Effector CD4-positive, alpha-beta T cell (primary cell): ENCODE measurements around the gene RTN4R.
"Not testable (repeated sequence)": the region's sequence is repeated elsewhere in the genome, so short reads cannot be mapped to it uniquely, and the experiment has no call there.

Source experiments
- DNase-seq: peaks from one replicate; pipeline ENCODE4 v3.0.0-alpha.2; 2020

Gene RTN4R

GRCh38 chr22:20305894-20306645 lies 38.0 kb upstream of the RTN4R start:
- DNase-seq = no peak

- not testable (repeated sequence) for DNase-seq
Observed at GRCh38 chr22:20305230-20305893, 37.2 kb upstream of the RTN4R start.

- DNase-seq = no peak
Observed at GRCh38 chr22:20304646-20305045, 36.5 kb upstream of the RTN4R start.

GRCh38 chr22:20303229-20303534 lies 35.1 kb upstream of the RTN4R start:
- not testable (repeated sequence) for DNase-seq

- DNase-seq = no peak
Observed at GRCh38 chr22:20302438-20303228, 34.5 kb upstream of the RTN4R start.

GRCh38 chr22:20299746-20300136 lies 31.6 kb upstream of the RTN4R start:
- DNase-seq = no peak

- peak; percentile 82 for DNase-seq
Observed at GRCh38 chr22:20298803-20299745, 31.0 kb upstream of the RTN4R start.

- DNase-seq = no peak
Observed at GRCh38 chr22:20298110-20298802, 30.1 kb upstream of the RTN4R start.

- DNase-seq = no peak
Observed at GRCh38 chr22:20297414-20298109, 29.4 kb upstream of the RTN4R start.

- DNase-seq = no peak
Observed at GRCh38 chr22:20296598-20296997, 28.5 kb upstream of the RTN4R start.

GRCh38 chr22:20295262-20296064 lies 27.3 kb upstream of the RTN4R start:
- no peak for DNase-seq

- DNase-seq = no peak
Observed at GRCh38 chr22:20292673-20293232, 24.6 kb upstream of the RTN4R start.

GRCh38 chr22:20292108-20292507 lies 24.0 kb upstream of the RTN4R start:
- no peak for DNase-seq

GRCh38 chr22:20291604-20292063 lies 23.5 kb upstream of the RTN4R start:
- DNase-seq = no peak

- no peak for DNase-seq
Observed at GRCh38 chr22:20291249-20291586, 23.1 kb upstream of the RTN4R start.

- no peak for DNase-seq
Observed at GRCh38 chr22:20290578-20291248, 22.6 kb upstream of the RTN4R start.

GRCh38 chr22:20290045-20290392 lies 21.9 kb upstream of the RTN4R start:
- DNase-seq = no peak

- not testable (repeated sequence) for DNase-seq
Observed at GRCh38 chr22:20289182-20290044, 21.3 kb upstream of the RTN4R start.
